ENCODE data around the gene NHEJ1.

DNA sequence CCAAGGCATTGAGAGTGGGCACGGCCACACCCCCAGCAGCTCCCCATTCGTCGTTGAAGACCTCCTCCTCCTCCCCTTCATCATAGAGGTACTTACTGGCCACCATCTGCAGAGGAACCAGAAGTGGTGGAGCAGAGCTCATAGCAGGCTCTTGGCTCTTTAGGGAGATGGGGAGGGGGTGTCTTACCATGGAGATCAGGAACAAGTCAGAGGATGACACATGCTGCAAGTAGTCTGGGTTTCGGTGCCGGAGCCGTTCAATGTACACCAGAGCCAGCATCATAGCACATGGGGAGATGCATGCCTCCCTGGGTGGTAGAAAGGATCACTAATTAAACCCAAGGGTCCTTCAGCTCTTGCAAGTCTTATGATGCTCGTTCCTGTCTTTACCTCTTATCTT is 14.2 kb upstream of the NHEJ1 start:
- TF ChIP-seq POLR2AphosphoS5 (IDR thresholded peaks at IDR 0.05; ENCODE audit: borderline replicate concordance, low read depth, low read length) (no peak), EZH2 (IDR thresholded peaks at IDR 0.05) (no peak)

All from SK-N-MC (cell line).